Endothelial cell of umbilical vein (primary cell): ENCODE results near the gene MYO5B.

ENCODE experiments used
- EZH2 ChIP-seq: IDR thresholded peaks from 2 replicates; pipeline ENCODE4 v1.6.1; 2012; ENCODE audit warnings: borderline replicate concordance, low read depth, mild to moderate bottlenecking, moderate library complexity, low read length, inconsistent platforms; ENCODE audit not compliant: severe bottlenecking
- GATA2 ChIP-seq: IDR thresholded peaks from 2 replicates; pipeline ENCODE4 v1.7.0; 2011; ENCODE audit warnings: low read depth, mild to moderate bottlenecking, moderate library complexity, mixed read lengths, low read length; ENCODE audit not compliant: insufficient read length, insufficient read depth
- JUN ChIP-seq: IDR thresholded peaks from 2 replicates; pipeline ENCODE4 v1.6.1; 2011; ENCODE audit warnings: borderline replicate concordance, low read depth; ENCODE audit not compliant: insufficient read length, insufficient read depth
- MYC ChIP-seq: IDR thresholded peaks from one replicate; pipeline ENCODE4 v1.6.1; 2011; ENCODE audit warnings: mild to moderate bottlenecking, low read depth, low read length
- POLR2A ChIP-seq: IDR thresholded peaks from 2 replicates; pipeline ENCODE4 v1.6.1; 2012; ENCODE audit warnings: low read depth, mild to moderate bottlenecking, control low read depth, low read length
- POLR2AphosphoS5 ChIP-seq: IDR thresholded peaks from 2 replicates; pipeline ENCODE4 v1.6.1; 2012; ENCODE audit warnings: low read depth, mild to moderate bottlenecking, control low read depth, low read length, moderate library complexity; ENCODE audit not compliant: insufficient read depth
- TF ChIP-seq, protein P1 (sequence below), 2 donors: IDR thresholded peaks; 1 replicate in 1 of 2; 2 replicates in 1 of 2; pipeline ENCODE4 v1.5.1; 2011; ENCODE audit warnings: low read length in 2 of 2, mild to moderate bottlenecking in 2 of 2, moderate library complexity in 2 of 2, control low read depth in 1 of 2, inconsistent platforms in 1 of 2, low read depth in 1 of 2; ENCODE audit not compliant: insufficient read depth in 1 of 2; ENCODE audit errors: extremely low read depth in 1 of 2

DNA sequence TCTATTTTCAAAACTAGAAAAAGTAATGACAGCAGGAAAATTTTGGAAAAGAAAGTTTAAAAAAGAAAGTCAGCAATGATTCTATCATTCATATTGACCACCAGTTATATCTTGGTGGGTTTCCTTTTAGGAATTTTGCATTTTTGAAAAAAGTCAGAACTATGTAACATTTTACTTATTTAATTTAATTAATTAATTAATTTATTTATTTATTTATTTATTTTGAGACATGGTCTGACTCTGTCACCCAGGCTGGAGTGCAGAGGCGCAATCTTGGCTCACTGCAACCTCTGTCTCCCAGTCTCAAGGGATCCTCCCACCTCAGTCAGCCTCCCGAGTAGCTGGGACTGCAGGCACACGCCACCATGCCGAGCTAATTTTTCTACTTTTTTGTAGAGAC is 231.7 kb downstream of the MYO5B start:
- TF ChIP-seq POLR2AphosphoS5 (no peak), POLR2A (no peak), EZH2 (no peak), JUN (no peak), MYC (no peak), GATA2 (no peak)
- TF ChIP-seq, protein P1, sequence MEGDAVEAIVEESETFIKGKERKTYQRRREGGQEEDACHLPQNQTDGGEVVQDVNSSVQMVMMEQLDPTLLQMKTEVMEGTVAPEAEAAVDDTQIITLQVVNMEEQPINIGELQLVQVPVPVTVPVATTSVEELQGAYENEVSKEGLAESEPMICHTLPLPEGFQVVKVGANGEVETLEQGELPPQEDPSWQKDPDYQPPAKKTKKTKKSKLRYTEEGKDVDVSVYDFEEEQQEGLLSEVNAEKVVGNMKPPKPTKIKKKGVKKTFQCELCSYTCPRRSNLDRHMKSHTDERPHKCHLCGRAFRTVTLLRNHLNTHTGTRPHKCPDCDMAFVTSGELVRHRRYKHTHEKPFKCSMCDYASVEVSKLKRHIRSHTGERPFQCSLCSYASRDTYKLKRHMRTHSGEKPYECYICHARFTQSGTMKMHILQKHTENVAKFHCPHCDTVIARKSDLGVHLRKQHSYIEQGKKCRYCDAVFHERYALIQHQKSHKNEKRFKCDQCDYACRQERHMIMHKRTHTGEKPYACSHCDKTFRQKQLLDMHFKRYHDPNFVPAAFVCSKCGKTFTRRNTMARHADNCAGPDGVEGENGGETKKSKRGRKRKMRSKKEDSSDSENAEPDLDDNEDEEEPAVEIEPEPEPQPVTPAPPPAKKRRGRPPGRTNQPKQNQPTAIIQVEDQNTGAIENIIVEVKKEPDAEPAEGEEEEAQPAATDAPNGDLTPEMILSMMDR (IDR thresholded peaks at IDR 0.05; ENCODE audit: extremely low read depth in 1 of 2, insufficient read depth in 1 of 2, low read depth in 1 of 2, low read length in 2 of 2): no peak
